AML-193 (cell line): ENCODE data around the gene FADS6.

Experiments
- DNase-seq, 2 experiments: peaks; one replicate each; lab custom pipeline; 2025; lab: John Stamatoyannopoulos, UW

The FADS6 gene

GRCh38 chr17:74831444-74832146 is 61.8 kb downstream of the FADS6 start:
- DNase-seq, result no peak

- DNase-seq, result no peak
Measured at GRCh38 chr17:74830861-74831260, 62.6 kb downstream of the FADS6 start.

GRCh38 chr17:74827800-74828199 is 65.6 kb downstream of the FADS6 start:
- DNase-seq, result no peak
